H1 (cell line): ENCODE measurements around the gene ADK. TPM values are rescaled to one million over a fixed set of nuclear protein-coding genes. Genes with fewer than 3 reads are reported as not detected.

ENCODE experiments used
- CTCF ChIA-PET: fragments of 300-600 bp; sonication (Branson Sonifier 250); formaldehyde crosslinking; loops from one replicate; lab custom pipeline; 2021; ENCODE audit not compliant: partially characterized antibody; lab: Charles Lee
- POLR2A ChIA-PET: fragments of 300-600 bp; sonication (Branson Sonifier 250); formaldehyde crosslinking; loops from one replicate; lab custom pipeline; 2021; ENCODE audit warnings: inconsistent platforms; ENCODE audit not compliant: partially characterized antibody; lab: Charles Lee
- DNase-seq, 2 experiments: peaks; one replicate each; pipeline versions ENCODE4 v3.0.0 to v3.0.0-alpha.2; 2010 to 2022; ENCODE audit warnings: low spot score in 2 of 2, low read depth in 1 of 2, mixed read lengths in 1 of 2
- FAIRE-seq: peaks from 2 replicates; lab custom pipeline; 2011; peaks lifted over from hg19 to GRCh38; lab: Jason Lieb, UNC
- H2AFZ ChIP-seq: 2 replicates; pipeline ENCODE4 v1.8.1; 2012; ENCODE audit warnings: low read length, inconsistent platforms
- H2AK5ac ChIP-seq: 2 replicates; pipeline ENCODE4 v1.6.1; 2013; ENCODE audit warnings: low read depth, low read length
- H2BK120ac ChIP-seq: replicated peaks from 2 replicates; pipeline ENCODE3; 2013; ENCODE audit warnings: low read depth, low read length, inconsistent platforms
- H2BK12ac ChIP-seq: 2 replicates; pipeline ENCODE4 v1.6.1; 2013; ENCODE audit warnings: low read depth, low read length
- H2BK15ac ChIP-seq: 2 replicates; pipeline ENCODE4 v1.6.1; 2013; ENCODE audit warnings: low read length
- H2BK20ac ChIP-seq: 2 replicates; pipeline ENCODE4 v1.6.1; 2013; ENCODE audit warnings: low read length
- H2BK5ac ChIP-seq: 2 replicates; pipeline ENCODE4 v1.6.1; 2013; ENCODE audit warnings: low read depth, low read length
- H3K14ac ChIP-seq: 2 replicates; pipeline ENCODE4 v1.6.1; 2013; ENCODE audit warnings: inconsistent platforms; ENCODE audit not compliant: insufficient read length
- H3K18ac ChIP-seq: 2 replicates; pipeline ENCODE4 v1.6.1; 2013; ENCODE audit warnings: low read length; ENCODE audit errors: extremely low read depth
- H3K23ac ChIP-seq: 2 replicates; pipeline ENCODE4 v1.6.1; 2013; ENCODE audit warnings: inconsistent platforms; ENCODE audit not compliant: insufficient read length
- H3K23me2 ChIP-seq: 2 replicates; pipeline ENCODE4 v1.6.1; 2013; ENCODE audit warnings: low read depth, low read length
- H3K27ac ChIP-seq: 2 replicates; pipeline ENCODE4 v1.6.1; 2011; ENCODE audit warnings: low read depth, low read length, inconsistent platforms
- H3K27me3 ChIP-seq, 4 experiments: replicated peaks in 1 of 4; 1 replicate in 1 of 4; 2 replicates in 3 of 4; pipeline versions ENCODE4 v1.6.1 to v1.8.1; 2011 to 2013; ENCODE audit warnings: low read length in 3 of 4, mild to moderate bottlenecking in 3 of 4, inconsistent platforms in 2 of 4, mixed read lengths in 2 of 4, moderate library complexity in 1 of 4; ENCODE audit not compliant: control insufficient read depth in 3 of 4, insufficient read depth in 3 of 4; ENCODE audit errors: extremely low read depth in 1 of 4
- H3K36me3 ChIP-seq, 4 experiments: 2 replicates each; pipeline versions ENCODE4 v1.6.1 to v1.8.1; 2011 to 2013; ENCODE audit warnings: mild to moderate bottlenecking in 4 of 4, low read length in 3 of 4, moderate library complexity in 2 of 4, control low read depth in 1 of 4, inconsistent platforms in 1 of 4; ENCODE audit not compliant: insufficient read depth in 4 of 4, control insufficient read depth in 2 of 4
- H3K4ac ChIP-seq: replicated peaks from 2 replicates; pipeline ENCODE3; 2013; ENCODE audit warnings: low read length, low read depth, mixed read lengths, inconsistent platforms; ENCODE audit not compliant: insufficient read length
- H3K4me1 ChIP-seq, 4 experiments: replicated peaks in 1 of 4; 1 replicate in 1 of 4; 2 replicates in 3 of 4; pipeline versions ENCODE4 v1.6.1 to v1.8.1; 2011 to 2013; ENCODE audit warnings: low read length in 3 of 4, inconsistent platforms in 2 of 4, mixed read lengths in 1 of 4; ENCODE audit not compliant: insufficient read depth in 4 of 4, control insufficient read depth in 3 of 4
- H3K4me2 ChIP-seq, 2 experiments: 2 replicates each; pipeline versions ENCODE4 v1.6.1 to v1.8.1; 2011 to 2013; ENCODE audit warnings: low read depth in 2 of 2, low read length in 2 of 2, control low read depth in 1 of 2, inconsistent platforms in 1 of 2, mild to moderate bottlenecking in 1 of 2; ENCODE audit not compliant: insufficient read depth in 1 of 2
- H3K4me3 ChIP-seq, 4 experiments: fragments of 200-600, 300-600 bp in 1 of 4; sonication (generic), shearing (Covaris generic), sonication (Bioruptor Twin) in 1 of 4; 2 replicates each; pipeline versions ENCODE4 v1.5.1 to v1.8.1; 2011 to 2016; ENCODE audit warnings: low read length in 4 of 4, low read depth in 3 of 4, control low read depth in 2 of 4, inconsistent platforms in 2 of 4, mild to moderate bottlenecking in 2 of 4, mixed read lengths in 1 of 4, moderate library complexity in 1 of 4; ENCODE audit not compliant: insufficient read depth in 2 of 4; ENCODE audit errors: extremely low read depth in 1 of 4
- H3K56ac ChIP-seq: replicated peaks from 2 replicates; pipeline ENCODE3; 2013; ENCODE audit warnings: low read depth, mild to moderate bottlenecking, mixed read lengths, low read length, inconsistent platforms; ENCODE audit not compliant: insufficient read length
- H3K79me1 ChIP-seq: 2 replicates; pipeline ENCODE4 v1.6.1; 2013; ENCODE audit warnings: low read depth, low read length, control low read depth
- H3K79me2 ChIP-seq, 2 experiments: 2 replicates each; pipeline versions ENCODE4 v1.6.1 to v1.8.1; 2012 to 2013; ENCODE audit warnings: low read length in 2 of 2, mild to moderate bottlenecking in 2 of 2, inconsistent platforms in 1 of 2; ENCODE audit not compliant: insufficient read depth in 2 of 2, control insufficient read depth in 1 of 2
- H3K9ac ChIP-seq, 4 experiments: replicated peaks in 1 of 4; 1 replicate in 1 of 4; 2 replicates in 3 of 4; pipeline versions ENCODE4 v1.6.1 to v1.8.1; 2011 to 2013; ENCODE audit warnings: low read depth in 3 of 4, low read length in 3 of 4, control low read depth in 2 of 4, mild to moderate bottlenecking in 2 of 4, moderate library complexity in 2 of 4, inconsistent platforms in 1 of 4; ENCODE audit errors: extremely low read depth in 1 of 4
- H3K9me3 ChIP-seq, 2 experiments: 2 replicates each; pipeline versions ENCODE4 v1.6.1 to v1.8.1; 2012 to 2013; ENCODE audit warnings: mild to moderate bottlenecking in 2 of 2, moderate library complexity in 2 of 2, control low read depth in 1 of 2, inconsistent platforms in 1 of 2, low read depth in 1 of 2, low read length in 1 of 2, mixed read lengths in 1 of 2; ENCODE audit not compliant: insufficient read depth in 2 of 2
- H4K20me1 ChIP-seq, 2 experiments: replicated peaks in 1 of 2; 2 replicates each; pipeline versions ENCODE3 to v1.8.1; 2011 to 2013; ENCODE audit warnings: inconsistent platforms in 2 of 2, low read length in 2 of 2, mild to moderate bottlenecking in 1 of 2; ENCODE audit not compliant: insufficient read depth in 2 of 2, control insufficient read depth in 1 of 2
- H4K5ac ChIP-seq: 2 replicates; pipeline ENCODE4 v1.6.1; 2013; ENCODE audit warnings: low read length, low read depth, mixed read lengths, inconsistent platforms; ENCODE audit not compliant: insufficient read length
- H4K8ac ChIP-seq: 2 replicates; pipeline ENCODE4 v1.8.0; 2013; ENCODE audit warnings: mild to moderate bottlenecking, moderate library complexity, low read length, inconsistent platforms; ENCODE audit not compliant: insufficient read depth; ENCODE audit errors: extremely low read depth
- H4K91ac ChIP-seq: replicated peaks from 2 replicates; pipeline ENCODE3; 2013; ENCODE audit warnings: low read length, mixed read lengths, inconsistent platforms; ENCODE audit not compliant: insufficient read length
- KDM4A ChIP-seq: IDR thresholded peaks from one replicate; pipeline ENCODE4 v1.7.1; 2012; ENCODE audit warnings: low read depth, mild to moderate bottlenecking, moderate library complexity, low read length, inconsistent platforms; ENCODE audit not compliant: severe bottlenecking
- POU5F1 ChIP-seq: IDR thresholded peaks from 2 replicates; pipeline ENCODE4 v1.6.1; 2011; ENCODE audit warnings: low read depth, mild to moderate bottlenecking, low read length, moderate library complexity
- WGBS, 2 experiments: shearing (Covaris generic) in 1 of 2; methylation state at CpG; one replicate each; pipeline versions ENCODE4 v1.1.6 to v1.1.7; 2013 to 2015; ENCODE audit warnings: low lambda C conversion rate in 2 of 2, mixed read lengths in 2 of 2, inconsistent platforms in 1 of 2, low coverage in 1 of 2, missing lambda C conversion rate in 1 of 2; ENCODE audit not compliant: insufficient replicate concordance in 2 of 2, insufficient coverage in 1 of 2, insufficient read length in 1 of 2; ENCODE audit errors: extremely low coverage in 1 of 2, missing lambda C conversion rate in 1 of 2; 5-methylcytosine and 5-hydroxymethylcytosine counted together
- polyA plus RNA-seq, 7 experiments: library from polyadenylated mRNA; depleted of rRNA in 3 of 7; stranded (reverse) in 5 of 7; unstranded in 2 of 7; fragments of >200 nt in 5 of 7; fragments of 200-250 nt in 2 of 7; gene quantifications; 1 replicate in 5 of 7; 2 replicates in 1 of 7; 4 replicates in 1 of 7; pipeline versions ENCODE4 v1.2.1 to v1.2.3, GENCODE V29; 2011 to 2013; ENCODE audit warnings: missing spikeins in 2 of 7, mixed read lengths in 2 of 7
- total RNA-seq: library from RNA; stranded (reverse); fragmentation: NEBNext Ultra II Directional; extraction: Animal tissue kit (Norgen Biotek cat#: 25700); gene quantifications from 2 replicates; pipeline ENCODE4 v1.2.1, GENCODE V29; 2021
- TF ChIP-seq, protein P1 (sequence below): IDR thresholded peaks from 2 replicates; pipeline ENCODE4 v1.6.1; 2011; ENCODE audit warnings: low read length, improper control_type of control experiment

ADK gene
- total and polyA plus RNA-seq, 2 of the 8 experiments (the other 6 are each of a cell fraction or from before 2014, with no cell fraction given): 12.3 to 42.4 TPM

DNA sequence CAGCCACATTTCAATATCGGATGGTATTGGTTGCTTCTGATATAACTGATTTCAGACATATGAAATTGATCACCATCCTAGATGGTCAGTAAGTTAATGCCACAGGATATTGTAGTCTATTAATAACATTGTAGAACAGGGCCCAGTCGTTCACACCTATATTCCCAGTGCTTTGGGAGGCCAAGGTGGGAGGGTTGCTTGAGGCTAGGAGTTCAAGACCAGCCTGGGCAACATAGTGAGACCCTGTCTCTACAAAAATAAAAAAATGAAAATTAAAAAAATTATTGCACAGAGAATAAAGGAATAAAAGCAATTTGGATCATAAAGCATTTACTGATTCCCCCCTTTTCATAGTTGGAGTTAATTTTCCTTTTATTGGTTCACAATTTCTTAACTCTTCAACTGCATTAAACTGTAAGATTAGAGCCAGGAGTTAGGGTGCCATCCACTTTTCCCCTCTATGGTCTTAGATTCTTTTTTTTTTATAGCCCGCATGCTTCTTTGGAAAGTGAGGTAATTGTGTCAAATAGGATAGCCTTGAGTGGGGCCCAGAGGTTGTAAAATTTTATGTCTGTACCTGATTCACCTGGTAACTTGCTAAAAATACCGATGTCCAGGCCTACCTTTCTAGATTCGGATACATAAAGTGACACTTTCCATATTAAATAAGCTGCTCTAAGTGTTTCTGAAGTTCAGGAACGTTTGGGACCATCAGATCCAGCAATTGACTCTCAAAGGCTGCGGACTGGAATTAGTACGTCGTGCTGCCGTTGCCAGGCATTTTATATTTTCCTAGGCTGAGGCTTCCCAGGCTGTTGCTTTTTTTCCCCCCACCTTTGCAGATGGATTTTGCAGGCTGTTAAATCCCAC is 24.7 kb downstream of the ADK start:
- no peak overlapping the region for H2AFZ ChIP-seq
- H3K27ac ChIP-seq: peak overlapping the region; percentile 92
- TF ChIP-seq POU5F1 (no peak), KDM4A (no peak)
- TF ChIP-seq, protein P1, sequence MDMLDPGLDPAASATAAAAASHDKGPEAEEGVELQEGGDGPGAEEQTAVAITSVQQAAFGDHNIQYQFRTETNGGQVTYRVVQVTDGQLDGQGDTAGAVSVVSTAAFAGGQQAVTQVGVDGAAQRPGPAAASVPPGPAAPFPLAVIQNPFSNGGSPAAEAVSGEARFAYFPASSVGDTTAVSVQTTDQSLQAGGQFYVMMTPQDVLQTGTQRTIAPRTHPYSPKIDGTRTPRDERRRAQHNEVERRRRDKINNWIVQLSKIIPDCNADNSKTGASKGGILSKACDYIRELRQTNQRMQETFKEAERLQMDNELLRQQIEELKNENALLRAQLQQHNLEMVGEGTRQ: no peak

More for the DNA sequence above, 24.7 kb downstream of the ADK start:
- Histone ChIP-seq H2BK20ac (no peak overlapping the region), H2BK12ac (no peak overlapping the region), H3K4me2 (peak overlapping the region; percentile 70 to 91), H3K79me1 (0 out of 2 replicates have a peak, but pooled peaks cover 2% of the 10 kb centered on the region), H3K23me2 (peaks cover 7% of the 10 kb centered on the region; the same call in 1 of the 2 replicates), H3K4me3 (peak overlapping the region; percentile 78 to 89 (median 83)), H4K20me1 (peaks cover 0 to 2% of the 10 kb centered on the region in 2 experiments), H2BK120ac (no peak overlapping the region), H3K23ac (no peak overlapping the region), H2AK5ac (no peak overlapping the region), H3K4ac (peak overlapping the region; percentile 19), H2BK5ac (peak overlapping the region; percentile 47; the same call in 1 of the 2 replicates), H3K56ac (no peak overlapping the region), H3K4me1 (peaks cover 0 to 2% (median 0%) of the 10 kb centered on the region in 4 experiments; a peak in 2 of 7 replicates), H3K14ac (no peak overlapping the region), H4K5ac (peak overlapping the region; percentile 28), H4K8ac (no peak overlapping the region), H3K79me2 (peaks cover 0 to 29% of the 10 kb centered on the region in 2 experiments; a peak in 2 of 4 replicates), H3K36me3 (no peaks in the 10 kb centered on the region), H3K18ac (no peak overlapping the region; the same call in 1 of the 2 replicates), H3K9me3 (no peaks in the 10 kb centered on the region), H3K27me3 (no peaks in the 10 kb centered on the region), H2BK15ac (no peak overlapping the region), H4K91ac (no peak overlapping the region), H3K9ac (peak overlapping the region in 3 of 4 experiments; percentile 46 to 96 (median 95); a peak in 6 of 7 replicates)
- ChIA-PET POLR2A (interaction anchor here (0.5 to 3.0 kb wide), 18 partner anchors 9 to 1036 kb away, joined by 3 to 20 read pairs (median 5); partner anchors contain the start of genes ADK and AP3M1), CTCF (interaction anchor here (0.6 to 1.4 kb wide), 6 partner anchors 15 to 546 kb away, joined by 3 to 5 read pairs (median 3); no protein-coding TSS in a partner anchor)
- FAIRE-seq (no peak), DNase-seq (no peak)
- WGBS, 2 experiments: 31% methylated on average over 10 of the region's 10 CpGs; no CpG with 5 or more reads in 1 of the 2 experiments
